ENCODE results near the gene CCDC157.
A peak's percentile ranks its signal among the peaks of the same experiment; 100 is the strongest.

Gene CCDC157

DNA sequence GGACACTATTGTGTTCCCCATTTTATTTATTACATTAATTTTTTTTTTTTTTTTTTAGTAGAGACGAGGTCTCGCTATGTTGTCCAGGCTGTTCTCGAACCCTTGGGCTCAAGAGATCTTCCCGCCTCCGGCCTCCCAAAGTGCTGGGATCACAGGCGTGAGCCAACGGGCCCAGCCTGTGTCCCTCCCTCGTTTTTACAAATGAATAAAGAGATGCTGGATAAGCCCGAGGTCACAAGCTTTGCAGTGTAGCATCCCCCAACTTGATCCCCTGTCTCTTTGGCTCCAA, 68.5 kb downstream of the CCDC157 start:
- H3K9ac ChIP-seq (ENCODE audit: insufficient read length): peak overlapping the region; percentile 85

GRCh38 chr22:30425616-30426387, 69.0 kb downstream of the CCDC157 start, which contains the start of gene MTFP1:
TSS of gene MTFP1 (plus strand) at chr22:30425768. CDS start at chr22:30425880, 112 bp downstream.
- Histone ChIP-seq H3K27ac (peak within 1 kb of the TSS; percentile 86), H3K9me3 (ENCODE audit: low read depth, low read length) (no peaks in the 10 kb centered on the region), H3K9ac (ENCODE audit: insufficient read length) (peak within 1 kb of the TSS; percentile 85), H3K4me3 (peak within 1 kb of the TSS; percentile 98), H3K36me3 (ENCODE audit: insufficient read depth, low read length) (peaks cover 9% of the 10 kb centered on the region; the same call in 1 of the 2 replicates)
- DNase-seq (ENCODE audit: low read depth, low spot score): no peak
- TF ChIP-seq EZH2 (IDR thresholded peaks at IDR 0.05): no peak
- TF ChIP-seq FOXP2 (optimal IDR thresholded peaks at IDR 0.05; ENCODE audit: control extremely low read depth, extremely low read length, insufficient read depth): no peak
- peak; percentile 67 for TF ChIP-seq POLR2AphosphoS5 (IDR thresholded peaks at IDR 0.05; ENCODE audit: borderline replicate concordance, low read depth, low read length)

More for the DNA sequence above, 68.5 kb downstream of the CCDC157 start:
- H3K9me3 ChIP-seq (ENCODE audit: low read depth, low read length): no peaks in the 10 kb centered on the region
- no peak for DNase-seq (ENCODE audit: low read depth, low spot score)
- peak overlapping the region; percentile 85 for H3K4me3 ChIP-seq
- no peak for TF ChIP-seq FOXP2 (optimal IDR thresholded peaks at IDR 0.05; ENCODE audit: control extremely low read depth, extremely low read length, insufficient read depth)
- no peak for TF ChIP-seq EZH2 (IDR thresholded peaks at IDR 0.05)
- TF ChIP-seq POLR2AphosphoS5 (IDR thresholded peaks at IDR 0.05; ENCODE audit: borderline replicate concordance, low read depth, low read length): no peak
- H3K27ac ChIP-seq: no peak overlapping the region
- peaks cover 9% of the 10 kb centered on the region; the same call in 1 of the 2 replicates for H3K36me3 ChIP-seq (ENCODE audit: insufficient read depth, low read length)
